Breast epithelium (tissue), 4 donors: ENCODE measurements around the gene PPP1R2B. TPM values are rescaled to one million over a fixed set of nuclear protein-coding genes. Genes with fewer than 3 reads are reported as not detected.
A peak's percentile ranks its signal among the peaks of the same experiment; 100 is the strongest.

Experiments
- DNase-seq, 2 donors: peaks; one replicate each; pipeline ENCODE4 v3.0.0-alpha.2; 2019; ENCODE audit warnings: low spot score in 2 of 2
- H3K27ac ChIP-seq, 2 donors: fragments of 200-600 bp; sonication (generic) in 1 of 2; one replicate each; pipeline ENCODE4 v1.5.1; 2016 to 2019; ENCODE audit warnings: mild to moderate bottlenecking in 1 of 2
- H3K27me3 ChIP-seq, 2 donors: fragments of 200-600 bp; sonication (generic) in 1 of 2; one replicate each; pipeline versions ENCODE4 v1.5.1 to v1.6.0; 2017 to 2019; ENCODE audit warnings: control low read depth in 1 of 2, mild to moderate bottlenecking in 1 of 2
- H3K36me3 ChIP-seq: fragments of 200-600 bp; one replicate; pipeline ENCODE4 v1.5.1; 2019
- H3K4me1 ChIP-seq, 2 donors: fragments of 200-600 bp; sonication (generic); one replicate each; pipeline ENCODE4 v1.5.1; 2016 to 2019; ENCODE audit warnings: control low read depth in 1 of 2
- H3K4me3 ChIP-seq, 3 donors: fragments of 200-600 bp; sonication (generic); 1 replicate in 2 of 3; 2 replicates in 1 of 3; pipeline ENCODE4 v1.5.1; 2016 to 2019; ENCODE audit warnings: mild to moderate bottlenecking in 3 of 3, moderate library complexity in 2 of 3
- H3K9me3 ChIP-seq, 2 donors: fragments of 200-600 bp; sonication (generic) in 1 of 2; one replicate each; pipeline ENCODE4 v1.5.1; 2016 to 2019; ENCODE audit warnings: control low read depth in 1 of 2
- POLR2A ChIP-seq: fragments of 450-650 bp; IDR thresholded peaks from one replicate; pipeline ENCODE4 v1.6.1; 2016; ENCODE audit warnings: antibody characterized with exemption, mild to moderate bottlenecking, moderate library complexity
- POLR2AphosphoS5 ChIP-seq, 3 donors: sonication (generic); formaldehyde crosslinking; IDR thresholded peaks; one replicate each; pipeline ENCODE4 v1.6.1; 2017; ENCODE audit warnings: antibody characterized with exemption in 3 of 3
- intact Hi-C: fragments of 100-400 bp; cut with DNase I; formaldehyde crosslinking; loops from one replicate; pipeline ENCODE4 v1.15.1; 2023; ENCODE audit warnings: low total_unique reads
- total RNA-seq, 3 donors: library from RNA; depleted of rRNA; stranded (reverse); fragments of >200 nt; gene quantifications; one replicate each; pipeline ENCODE4 v1.1.0, GENCODE V29; 2016
- TF ChIP-seq, protein P1 (sequence below), 3 donors: fragments of 450-650 bp; IDR thresholded peaks; one replicate each; pipeline ENCODE4 v1.5.1; 2016 to 2017; ENCODE audit warnings: antibody characterized with exemption in 3 of 3, mild to moderate bottlenecking in 3 of 3, moderate library complexity in 3 of 3

PPP1R2B gene
- total RNA-seq, 3 donors from 2014 or later, result not detected

DNA sequence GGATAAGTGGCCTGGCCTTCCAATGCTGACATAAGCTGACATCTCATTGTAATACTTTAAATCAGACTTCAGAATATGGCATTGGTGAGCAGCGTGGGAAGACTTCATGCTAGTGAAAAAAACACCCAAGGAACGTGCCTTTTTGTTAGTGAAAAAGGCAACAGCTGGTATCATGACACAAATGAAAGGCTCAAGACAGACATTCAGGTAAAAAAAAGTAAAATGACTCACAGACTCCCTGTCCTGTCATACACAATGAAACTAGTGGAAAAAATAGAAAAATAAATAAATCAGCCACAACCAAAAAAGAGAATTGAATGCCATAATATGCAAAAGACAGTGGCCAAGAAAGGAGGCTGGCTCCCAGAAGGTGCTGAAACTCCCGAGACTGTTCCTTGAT, 24.4 kb upstream of the PPP1R2B start:
- no peak for DNase-seq
- Histone ChIP-seq H3K4me3 (no peak overlapping the region), H3K27me3 (no peaks in the 10 kb centered on the region), H3K4me1 (no peaks in the 10 kb centered on the region), H3K27ac (no peak overlapping the region), H3K9me3 (no peaks in the 10 kb centered on the region), H3K36me3 (no peaks in the 10 kb centered on the region)
- intact Hi-C loops, result no loop called here
- no peak for TF ChIP-seq POLR2AphosphoS5 (IDR thresholded peaks at IDR 0.05)

GRCh38 chr5:156826150-156826549, 23.9 kb upstream of the PPP1R2B start:
- intact Hi-C loops, result no loop called here
- no peaks in the 10 kb centered on the region for H3K4me1 ChIP-seq
- DNase-seq, result no peak
- TF ChIP-seq POLR2A (no peak), POLR2AphosphoS5 (IDR thresholded peaks at IDR 0.05) (no peak)
- TF ChIP-seq, protein P1, sequence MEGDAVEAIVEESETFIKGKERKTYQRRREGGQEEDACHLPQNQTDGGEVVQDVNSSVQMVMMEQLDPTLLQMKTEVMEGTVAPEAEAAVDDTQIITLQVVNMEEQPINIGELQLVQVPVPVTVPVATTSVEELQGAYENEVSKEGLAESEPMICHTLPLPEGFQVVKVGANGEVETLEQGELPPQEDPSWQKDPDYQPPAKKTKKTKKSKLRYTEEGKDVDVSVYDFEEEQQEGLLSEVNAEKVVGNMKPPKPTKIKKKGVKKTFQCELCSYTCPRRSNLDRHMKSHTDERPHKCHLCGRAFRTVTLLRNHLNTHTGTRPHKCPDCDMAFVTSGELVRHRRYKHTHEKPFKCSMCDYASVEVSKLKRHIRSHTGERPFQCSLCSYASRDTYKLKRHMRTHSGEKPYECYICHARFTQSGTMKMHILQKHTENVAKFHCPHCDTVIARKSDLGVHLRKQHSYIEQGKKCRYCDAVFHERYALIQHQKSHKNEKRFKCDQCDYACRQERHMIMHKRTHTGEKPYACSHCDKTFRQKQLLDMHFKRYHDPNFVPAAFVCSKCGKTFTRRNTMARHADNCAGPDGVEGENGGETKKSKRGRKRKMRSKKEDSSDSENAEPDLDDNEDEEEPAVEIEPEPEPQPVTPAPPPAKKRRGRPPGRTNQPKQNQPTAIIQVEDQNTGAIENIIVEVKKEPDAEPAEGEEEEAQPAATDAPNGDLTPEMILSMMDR (IDR thresholded peaks at IDR 0.05), result no peak
- H3K27me3 ChIP-seq, result no peaks in the 10 kb centered on the region
- no peaks in the 10 kb centered on the region for H3K36me3 ChIP-seq
- H3K4me3 ChIP-seq, result no peak overlapping the region
- H3K9me3 ChIP-seq, result no peaks in the 10 kb centered on the region
- H3K27ac ChIP-seq, result no peak overlapping the region

DNA sequence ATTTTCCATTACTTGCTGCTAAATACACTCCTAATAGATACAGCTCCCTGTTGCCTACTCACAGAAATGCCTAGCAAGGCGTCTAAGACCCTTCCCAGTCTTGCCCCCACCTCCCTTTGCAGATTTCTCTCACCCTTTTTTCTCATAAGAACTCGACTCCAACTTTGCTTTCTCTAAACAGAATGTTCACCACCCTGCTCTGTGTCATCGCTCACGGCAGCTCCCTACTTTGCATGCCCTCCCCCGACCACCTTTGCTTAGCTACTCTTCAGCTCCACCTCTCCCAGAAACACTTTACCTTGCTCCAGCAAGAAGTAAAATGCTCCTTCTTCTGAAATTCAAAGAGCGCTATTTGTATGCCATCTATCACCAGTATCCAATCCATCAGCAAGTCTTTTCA, 15.2 kb upstream of the PPP1R2B start:
- no peak overlapping the region for H3K4me3 ChIP-seq
- H3K9me3 ChIP-seq, result no peaks in the 10 kb centered on the region
- no peaks in the 10 kb centered on the region for H3K4me1 ChIP-seq
- intact Hi-C loops, result no loop called here
- no peak overlapping the region for H3K27ac ChIP-seq
- DNase-seq, result no peak
- no peaks in the 10 kb centered on the region for H3K36me3 ChIP-seq
- TF ChIP-seq POLR2A (no peak), POLR2AphosphoS5 (IDR thresholded peaks at IDR 0.05) (no peak)
- TF ChIP-seq, protein P1 (IDR thresholded peaks at IDR 0.05), result no peak
- H3K27me3 ChIP-seq, result no peaks in the 10 kb centered on the region

DNA sequence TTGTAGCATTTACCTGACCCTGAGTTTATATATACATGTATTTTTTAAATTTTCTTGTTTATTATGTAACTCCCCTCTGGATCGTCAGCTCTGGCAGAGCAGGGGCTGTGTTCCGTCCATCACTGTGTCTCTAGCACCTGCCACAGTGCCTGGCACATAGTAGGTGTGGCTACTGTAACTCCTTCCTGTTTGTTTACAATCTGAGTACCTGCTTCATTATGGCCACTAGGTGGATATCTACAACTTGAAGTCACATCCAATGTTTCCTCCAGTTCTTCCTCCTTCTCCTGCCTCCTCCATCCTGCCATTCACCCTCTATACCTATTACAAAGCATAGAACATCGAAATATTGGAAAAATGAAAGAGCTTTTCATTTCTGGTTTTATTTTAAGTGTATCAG, 14.2 kb upstream of the PPP1R2B start:
- intact Hi-C loops, result no loop called here
- no peaks in the 10 kb centered on the region for H3K9me3 ChIP-seq

DNA sequence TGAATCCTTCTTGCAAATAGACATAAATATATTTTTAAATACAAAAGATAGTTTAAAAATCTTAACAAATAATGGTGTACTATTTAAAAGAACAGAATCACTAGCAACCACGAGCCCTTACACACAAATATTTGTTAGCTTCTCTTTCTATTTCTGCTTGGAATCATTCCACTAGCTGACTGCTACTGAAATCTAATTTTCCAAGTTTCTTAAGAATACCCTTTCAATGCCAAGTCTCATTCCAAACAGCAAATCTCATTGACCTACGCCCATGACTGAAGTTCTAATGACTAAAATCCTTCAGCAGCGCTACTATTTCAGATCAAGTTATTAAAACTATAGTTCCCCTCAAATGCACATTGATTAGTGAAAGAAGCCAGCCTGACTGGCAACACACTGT, 13.2 kb upstream of the PPP1R2B start:
- H3K27me3 ChIP-seq, result no peaks in the 10 kb centered on the region
- H3K36me3 ChIP-seq, result no peaks in the 10 kb centered on the region
- no peak overlapping the region for H3K4me3 ChIP-seq
- no peaks in the 10 kb centered on the region for H3K9me3 ChIP-seq
- H3K4me1 ChIP-seq, result no peaks in the 10 kb centered on the region
- DNase-seq, result no peak
- intact Hi-C loops, result no loop called here
- TF ChIP-seq POLR2A (no peak), POLR2AphosphoS5 (IDR thresholded peaks at IDR 0.05) (no peak)
- TF ChIP-seq, protein P1 (IDR thresholded peaks at IDR 0.05), result no peak
- no peak overlapping the region for H3K27ac ChIP-seq

More for the DNA sequence above, 14.2 kb upstream of the PPP1R2B start:
- no peak overlapping the region for H3K27ac ChIP-seq
- no peaks in the 10 kb centered on the region for H3K27me3 ChIP-seq
- no peaks in the 10 kb centered on the region for H3K4me1 ChIP-seq
- no peak overlapping the region for H3K4me3 ChIP-seq
- TF ChIP-seq, protein P1 (IDR thresholded peaks at IDR 0.05), result peak in 1 of 3 donors; percentile 10
- TF ChIP-seq POLR2A, result no peak
- TF ChIP-seq POLR2AphosphoS5 (IDR thresholded peaks at IDR 0.05), result no peak
- no peaks in the 10 kb centered on the region for H3K36me3 ChIP-seq
- DNase-seq, result no peak

DNA sequence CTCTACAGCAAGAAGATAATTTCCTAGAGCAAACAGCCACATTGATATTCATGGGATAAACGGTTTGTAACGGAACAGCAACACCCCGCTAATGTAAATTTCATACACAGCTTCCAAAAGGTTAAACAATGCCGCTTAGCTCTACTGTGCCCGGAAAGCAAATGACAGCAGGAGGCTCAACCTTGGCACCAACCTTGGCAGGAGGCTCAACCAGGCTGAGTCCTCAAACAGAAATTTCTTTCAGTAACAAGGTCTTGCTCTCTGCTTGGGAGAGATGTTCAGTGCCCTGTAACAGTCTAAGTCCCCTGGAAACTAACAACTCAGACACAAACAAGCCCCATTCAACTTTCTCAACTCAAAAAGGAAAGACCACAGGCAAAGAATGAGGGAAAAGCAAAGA, 11.1 kb upstream of the PPP1R2B start:
- TF ChIP-seq, protein P1 (IDR thresholded peaks at IDR 0.05), result no peak
- no peak for TF ChIP-seq POLR2A
- no peak for TF ChIP-seq POLR2AphosphoS5 (IDR thresholded peaks at IDR 0.05)
- Histone ChIP-seq H3K9me3 (no peaks in the 10 kb centered on the region), H3K27ac (no peak overlapping the region), H3K4me3 (no peak overlapping the region), H3K4me1 (no peaks in the 10 kb centered on the region), H3K27me3 (no peaks in the 10 kb centered on the region), H3K36me3 (no peaks in the 10 kb centered on the region)
- no peak for DNase-seq
- intact Hi-C loops, result no loop called here
